Inflammatory macrophage (primary cell): ENCODE data around the gene NFIC.

Source experiments
- DNase-seq, 2 donors: peaks; one replicate each; pipeline ENCODE4 v3.0.0-alpha.2; 2020 to 2022

NFIC gene

DNA sequence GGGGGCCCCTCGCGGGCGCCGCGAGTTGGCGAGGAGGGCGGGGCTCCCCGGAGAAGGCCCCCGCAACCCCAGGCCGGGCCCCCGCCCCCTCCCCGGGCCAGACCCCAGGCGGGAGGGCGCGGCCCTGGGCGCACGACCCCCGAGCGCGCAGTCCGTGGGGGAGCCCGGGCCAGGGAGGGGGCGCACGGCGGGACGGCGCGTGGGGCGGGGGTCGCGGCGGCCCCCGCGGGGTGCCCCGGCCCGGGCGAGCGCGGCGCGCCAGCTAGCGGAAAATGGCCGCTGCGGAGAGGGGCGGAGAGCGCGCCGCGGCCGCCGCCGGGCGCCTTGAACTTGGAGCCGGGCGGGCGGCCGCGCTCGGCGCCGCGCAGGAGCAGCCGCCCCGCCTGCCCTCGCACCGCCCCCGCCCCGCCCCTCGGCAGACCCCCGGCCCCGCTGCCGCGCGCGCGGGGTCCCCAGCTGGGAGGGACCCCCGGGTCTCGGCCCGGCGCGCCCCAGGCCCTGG, 6.4 kb upstream of the NFIC start:
- peak in 1 of 2 donors; percentile 5 for DNase-seq

- peak; percentile 53 to 77 for DNase-seq
These were observed 5.7 kb upstream of the NFIC start for GRCh38 chr19:3360421-3361383.

GRCh38 chr19:3361384-3362216, 4.8 kb upstream of the NFIC start:
- DNase-seq: peak; percentile 7 to 57

- no peak for DNase-seq
These were observed 4.0 kb upstream of the NFIC start for GRCh38 chr19:3362217-3362906.

DNA sequence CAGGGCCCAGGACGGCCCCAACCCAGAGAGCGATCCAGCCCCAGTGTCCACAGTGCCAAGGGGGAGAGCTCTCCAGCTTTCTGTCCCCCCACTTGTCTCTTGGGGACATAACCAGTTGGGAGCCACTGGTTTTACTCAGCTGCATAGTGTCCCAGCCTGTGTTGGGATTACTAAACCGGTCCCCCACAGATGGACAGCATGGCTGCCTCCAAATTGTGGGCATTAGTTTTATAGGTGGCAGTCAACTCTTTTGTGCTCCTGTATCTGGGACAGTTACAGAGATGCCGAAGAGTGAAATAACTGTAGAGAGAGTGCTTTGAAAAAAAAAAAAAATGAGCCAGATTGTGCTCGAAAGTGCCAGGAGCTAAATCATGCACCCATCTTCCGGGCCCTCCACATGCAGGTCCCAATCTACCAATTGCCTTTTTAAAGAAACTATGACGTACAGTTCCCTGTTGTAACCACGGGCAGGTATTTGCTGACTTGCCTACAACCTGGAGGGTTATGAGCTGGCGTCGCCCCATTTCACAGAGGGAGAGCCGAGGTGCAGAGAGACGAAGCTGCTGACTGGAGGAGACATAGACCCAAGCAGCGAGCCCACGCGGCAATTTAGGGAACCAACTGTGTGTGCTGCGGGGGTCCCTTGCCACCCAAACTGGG, 2.4 kb upstream of the NFIC start:
- no peak for DNase-seq

DNA sequence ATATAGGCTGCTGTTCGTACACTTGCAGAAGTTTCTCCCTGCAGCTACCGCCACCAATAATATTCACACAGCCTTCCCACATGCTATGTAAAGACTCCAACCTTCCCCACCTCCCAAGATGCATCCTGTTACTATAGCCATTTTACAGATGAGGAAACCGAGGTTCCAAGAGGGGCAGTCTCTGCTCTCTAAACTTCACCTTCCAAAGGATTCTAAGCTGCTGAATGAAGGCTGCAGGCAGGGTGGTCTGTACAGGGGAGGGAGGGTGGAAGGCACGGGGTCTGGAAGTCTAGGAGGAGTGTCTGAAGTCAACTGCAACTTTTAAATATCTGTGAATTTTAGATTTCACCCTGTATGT, 1.9 kb upstream of the NFIC start:
- no peak for DNase-seq

- DNase-seq: no peak
These were observed 1.1 kb upstream of the NFIC start for GRCh38 chr19:3365093-3365835.

DNA sequence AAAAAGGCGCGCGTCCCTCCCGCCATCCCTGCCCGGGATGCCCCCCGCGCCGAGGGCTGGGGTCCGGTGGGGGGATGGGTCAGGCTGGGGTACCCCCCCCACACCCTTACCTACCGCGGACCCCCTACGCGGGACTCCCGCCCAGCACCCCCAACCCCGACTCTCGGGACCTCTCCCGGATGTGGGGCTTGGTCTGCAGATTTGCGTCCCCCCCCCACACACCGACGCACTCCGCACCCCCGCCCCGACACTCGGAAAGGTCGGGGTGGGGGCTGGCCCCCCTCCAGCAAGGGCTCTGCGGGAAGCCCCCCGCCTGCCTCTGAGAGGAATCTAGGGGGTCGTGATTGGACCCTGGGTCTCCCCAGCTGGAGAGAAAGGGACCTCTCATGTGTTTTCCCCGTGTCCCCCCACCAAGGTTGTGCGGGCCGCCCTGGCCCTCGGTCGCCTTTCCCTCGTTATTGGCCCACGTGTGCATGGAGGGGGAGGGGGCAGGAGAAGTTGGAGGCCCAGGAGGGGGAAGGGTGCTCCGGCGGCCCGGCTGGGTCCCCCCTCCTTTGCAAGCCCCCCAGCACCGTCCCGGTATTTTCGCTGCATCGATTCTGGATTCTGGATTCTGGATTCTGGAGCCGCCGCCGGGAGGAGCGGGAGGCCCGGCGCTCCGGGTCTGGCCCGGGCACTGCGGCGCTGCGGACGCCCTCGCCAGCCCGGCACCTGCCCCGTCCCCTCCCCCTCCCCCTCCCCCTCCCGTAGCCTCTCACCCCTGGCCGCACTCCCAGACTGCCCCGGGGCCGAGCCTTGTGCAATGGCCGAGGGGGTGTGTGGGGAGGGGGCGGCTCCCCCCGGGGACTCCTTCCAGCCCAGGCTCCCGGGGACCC, 607 bp downstream of the NFIC start:
- peak in 1 of 2 donors; percentile 21 for DNase-seq

GRCh38 chr19:3367628-3368440, 1.5 kb downstream of the NFIC start:
- DNase-seq: peak in 1 of 2 donors; percentile 6

GRCh38 chr19:3368441-3368795, 2.0 kb downstream of the NFIC start:
- no peak for DNase-seq

- no peak for DNase-seq
These were observed 2.5 kb downstream of the NFIC start for GRCh38 chr19:3368848-3369336.

- peak; percentile 56 to 66 for DNase-seq
These were observed 3.2 kb downstream of the NFIC start for GRCh38 chr19:3369337-3370213.

GRCh38 chr19:3370214-3370720, 3.9 kb downstream of the NFIC start:
- no peak for DNase-seq

DNA sequence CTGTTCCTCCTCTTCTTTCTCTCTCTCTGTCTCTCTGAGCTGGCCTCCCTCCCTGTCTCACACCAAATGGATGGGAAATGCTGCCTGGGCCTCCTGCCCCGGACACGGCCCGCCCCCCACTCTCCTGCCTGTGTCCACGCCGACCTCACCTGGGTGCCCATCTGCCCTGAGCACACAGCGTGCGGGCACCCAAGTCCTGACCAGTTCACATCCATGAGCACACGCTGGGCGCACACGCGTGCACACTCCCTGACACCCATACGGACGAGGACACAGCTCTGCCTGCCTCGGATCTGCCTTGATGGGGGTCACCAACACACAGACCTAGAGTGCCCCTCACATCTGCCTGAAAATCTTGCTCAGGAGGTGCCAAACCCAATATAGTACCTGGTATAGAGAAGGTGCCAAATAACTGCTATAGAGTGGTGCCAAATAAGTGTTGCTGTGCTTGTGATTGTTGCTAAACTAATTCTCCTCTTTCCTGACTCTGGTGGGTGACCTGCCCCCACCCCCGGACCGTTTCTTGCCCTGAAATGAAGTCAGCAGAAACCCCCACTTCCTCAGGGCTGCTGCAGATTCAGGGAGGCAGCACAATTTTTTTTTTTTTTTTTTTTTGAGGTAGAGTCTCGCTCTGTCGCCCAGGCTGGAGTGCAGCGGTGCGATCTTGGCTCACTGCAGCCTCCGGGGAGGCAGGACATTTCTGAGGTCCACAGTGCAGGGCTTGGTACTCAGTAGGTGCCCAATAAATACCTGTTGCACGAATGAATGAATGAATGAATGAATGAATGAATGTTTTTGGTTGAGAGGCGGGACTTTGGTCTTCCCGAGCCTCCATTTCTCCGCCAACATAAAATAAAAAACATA, 4.6 kb downstream of the NFIC start:
- peak; percentile 24 to 60 for DNase-seq

DNA sequence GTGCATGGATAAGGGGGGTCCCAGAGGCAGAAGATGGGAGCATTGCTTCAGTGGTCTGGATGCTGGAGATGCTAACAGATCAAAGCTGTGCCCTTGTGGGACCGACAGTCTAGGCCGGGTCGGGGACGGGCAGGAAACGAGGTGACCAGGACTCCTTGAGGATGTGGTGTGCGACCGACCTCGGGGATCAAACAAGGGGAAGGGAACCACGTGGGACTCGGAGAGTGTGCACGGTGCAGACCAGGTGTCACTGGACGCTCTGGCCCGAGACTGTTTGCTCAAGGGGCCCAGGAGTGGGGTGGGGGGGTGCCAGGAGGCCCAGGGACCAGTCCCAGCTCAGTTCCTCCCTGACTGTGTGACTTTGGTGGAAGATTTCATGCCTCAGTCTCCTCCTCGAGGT, 6.0 kb downstream of the NFIC start:
- no peak for DNase-seq

- DNase-seq: no peak
These were observed 7.6 kb downstream of the NFIC start for GRCh38 chr19:3373971-3374368.
